OCI-LY3 (cell line): ENCODE measurements around the gene CENPM.

Source experiments
- H2AFZ ChIP-seq: fragments of 200-600, 300-600 bp; shearing (Covaris generic); 2 replicates; pipeline ENCODE4 v1.6.0; 2014; ENCODE audit warnings: antibody characterized with exemption, low read depth, low read length
- H3K27ac ChIP-seq: fragments of 200-600, 300-600 bp; sonication (generic); 2 replicates; pipeline ENCODE4 v1.5.1; 2014; ENCODE audit warnings: mild to moderate bottlenecking, low read length, moderate library complexity, mixed read lengths
- H3K27me3 ChIP-seq: fragments of 200-600, 300-600 bp; sonication (generic); 2 replicates; pipeline ENCODE4 v1.6.1; 2014; ENCODE audit warnings: low read depth, low read length, mixed read lengths
- H3K36me3 ChIP-seq: fragments of 200-600, 300-600 bp; sonication (generic); replicated peaks from 2 replicates; pipeline ENCODE3; 2014; ENCODE audit warnings: low read depth, low read length, mixed read lengths
- H3K4me1 ChIP-seq: fragments of 300-600, 200-600 bp; sonication (generic); 2 replicates; pipeline ENCODE4 v1.6.1; 2014; ENCODE audit warnings: low read length, mixed read lengths
- H3K4me2 ChIP-seq: fragments of 200-600, 300-600 bp; sonication (generic); 2 replicates; pipeline ENCODE4 v1.6.1; 2014; ENCODE audit warnings: low read length, mixed read lengths
- H3K4me3 ChIP-seq: fragments of 300-600, 200-600 bp; sonication (generic); 2 replicates; pipeline ENCODE4 v1.5.1; 2014; ENCODE audit warnings: antibody characterized with exemption, mild to moderate bottlenecking, low read length, moderate library complexity
- H3K79me2 ChIP-seq: fragments of 300-600, 200-600 bp; shearing (Covaris generic); 2 replicates; pipeline ENCODE4 v1.6.1; 2014; ENCODE audit warnings: mild to moderate bottlenecking, low read length, mixed read lengths
- H3K9ac ChIP-seq: fragments of 300-600, 200-600 bp; shearing (Covaris generic); 2 replicates; pipeline ENCODE4 v1.6.0; 2014; ENCODE audit warnings: mild to moderate bottlenecking, low read length, moderate library complexity
- H3K9me3 ChIP-seq: fragments of 200-600, 300-600 bp; shearing (Covaris generic); 2 replicates; pipeline ENCODE4 v1.6.1; 2014; ENCODE audit warnings: low read length, mixed read lengths; ENCODE audit not compliant: insufficient read depth
- H4K20me1 ChIP-seq: fragments of 200-600, 300-600 bp; sonication (generic); 2 replicates; pipeline ENCODE4 v1.6.1; 2016; ENCODE audit warnings: low read length, mixed read lengths; ENCODE audit not compliant: insufficient read depth
- CTCF ChIP-seq: fragments of 200-600, 300-600 bp; sonication (generic); IDR thresholded peaks from 2 replicates; pipeline ENCODE4 v1.5.1; 2014; ENCODE audit warnings: antibody characterized with exemption, low read length, low read depth
- EZH2phosphoT487 ChIP-seq: fragments of 200-600 bp; shearing (Covaris generic); IDR thresholded peaks from 2 replicates; pipeline ENCODE4 v1.6.1; 2018; ENCODE audit warnings: antibody characterized with exemption, mixed run types, low read depth

CENPM gene

GRCh38 chr22:41971431-41971830 is 24.5 kb upstream of the CENPM start:
- no peaks in the 10 kb centered on the region for H3K36me3 ChIP-seq
- H2AFZ ChIP-seq = no peak overlapping the region
- no peaks in the 10 kb centered on the region for H4K20me1 ChIP-seq
- no peak overlapping the region for H3K27ac ChIP-seq
- TF ChIP-seq EZH2phosphoT487 = no peak
- TF ChIP-seq CTCF = no peak
- peaks cover 11% of the 10 kb centered on the region; the same call in 1 of the 2 replicates for H3K27me3 ChIP-seq
- no peak overlapping the region for H3K4me3 ChIP-seq
- H3K9ac ChIP-seq = no peak overlapping the region
- H3K4me1 ChIP-seq = peaks cover 20% of the 10 kb centered on the region
- no peaks in the 10 kb centered on the region for H3K79me2 ChIP-seq
- H3K4me2 ChIP-seq = no peak overlapping the region
- H3K9me3 ChIP-seq = no peaks in the 10 kb centered on the region

GRCh38 chr22:41970601-41971000 is 23.6 kb upstream of the CENPM start:
- Histone ChIP-seq H3K4me2 (no peak overlapping the region), H2AFZ (no peak overlapping the region), H3K9me3 (no peaks in the 10 kb centered on the region), H3K4me3 (no peak overlapping the region), H3K4me1 (peaks cover 14% of the 10 kb centered on the region), H4K20me1 (no peaks in the 10 kb centered on the region), H3K36me3 (no peaks in the 10 kb centered on the region), H3K27me3 (peaks cover 8% of the 10 kb centered on the region; the same call in 1 of the 2 replicates), H3K27ac (no peak overlapping the region), H3K9ac (no peak overlapping the region), H3K79me2 (no peaks in the 10 kb centered on the region)
- no peak for TF ChIP-seq EZH2phosphoT487
- no peak for TF ChIP-seq CTCF

GRCh38 chr22:41969110-41969646 is 22.2 kb upstream of the CENPM start, which contains the start of gene SEPTIN3:
Gene SEPTIN3 (plus strand): TSS chr22:41969443. CDS start chr22:41971493, 2,050 bp downstream.
- no peak within 1 kb of the TSS for H3K4me2 ChIP-seq
- H2AFZ ChIP-seq = no peak within 1 kb of the TSS
- no peak within 1 kb of the TSS for H3K9ac ChIP-seq
- H4K20me1 ChIP-seq = no peaks in the 10 kb centered on the region
- no peak within 1 kb of the TSS for H3K4me3 ChIP-seq
- H3K9me3 ChIP-seq = no peaks in the 10 kb centered on the region
- no peaks in the 10 kb centered on the region for H3K79me2 ChIP-seq
- no peaks in the 10 kb centered on the region for H3K27me3 ChIP-seq
- H3K27ac ChIP-seq = no peak within 1 kb of the TSS
- peaks cover 3% of the 10 kb centered on the region; the same call in 1 of the 2 replicates for H3K4me1 ChIP-seq
- H3K36me3 ChIP-seq = no peaks in the 10 kb centered on the region
- TF ChIP-seq CTCF (no peak), EZH2phosphoT487 (no peak)

- no peaks in the 10 kb centered on the region for H4K20me1 ChIP-seq
- H3K4me2 ChIP-seq = no peak overlapping the region
- no peaks in the 10 kb centered on the region for H3K36me3 ChIP-seq
Measured at GRCh38 chr22:41968601-41969000, 21.6 kb upstream of the CENPM start.

More at GRCh38 chr22:41968601-41969000, 21.6 kb upstream of the CENPM start:
- Histone ChIP-seq H2AFZ (no peak overlapping the region), H3K79me2 (no peaks in the 10 kb centered on the region), H3K9ac (no peak overlapping the region), H3K27me3 (no peaks in the 10 kb centered on the region), H3K9me3 (no peaks in the 10 kb centered on the region), H3K4me3 (no peak overlapping the region), H3K27ac (no peak overlapping the region), H3K4me1 (peaks cover 3% of the 10 kb centered on the region; the same call in 1 of the 2 replicates)
- TF ChIP-seq CTCF = no peak
- no peak for TF ChIP-seq EZH2phosphoT487
